SU-DHL-6 (cell line): Measurements from ENCODE around the gene GRM7.

Source experiments
- H2AFZ ChIP-seq: fragments of 200-600 bp; sonication (generic); 2 replicates; pipeline ENCODE4 v1.6.1; 2014; ENCODE audit warnings: low read depth, mild to moderate bottlenecking, moderate library complexity, mixed read lengths, antibody characterized with exemption, low read length; ENCODE audit not compliant: severe bottlenecking
- H3F3A ChIP-seq: fragments of 200-600 bp; shearing (Covaris generic); 2 replicates; pipeline ENCODE4 v1.6.0; 2016; ENCODE audit warnings: antibody characterized with exemption, mild to moderate bottlenecking; ENCODE audit not compliant: insufficient read depth
- H3K27ac ChIP-seq: fragments of 200-600 bp; sonication (generic); 2 replicates; pipeline ENCODE4 v1.5.1; 2016; ENCODE audit warnings: low read depth, mild to moderate bottlenecking, low read length, moderate library complexity, mixed read lengths
- H3K27me3 ChIP-seq: fragments of 200-600 bp; sonication (generic), shearing (Covaris generic); 2 replicates; pipeline ENCODE4 v1.6.0; 2014; ENCODE audit warnings: mild to moderate bottlenecking, low read length
- H3K36me3 ChIP-seq: fragments of 200-600 bp; sonication (generic); 2 replicates; pipeline ENCODE4 v1.6.1; 2014; ENCODE audit warnings: mild to moderate bottlenecking, low read length, mixed read lengths
- H3K4me2 ChIP-seq: fragments of 300-600, 200-600 bp; shearing (Covaris generic), sonication (generic); 2 replicates; pipeline ENCODE4 v1.6.0; 2014; ENCODE audit warnings: low read length, low read depth, mild to moderate bottlenecking; ENCODE audit not compliant: poor library complexity, severe bottlenecking
- H3K4me3 ChIP-seq: fragments of 200-600 bp; sonication (generic); 2 replicates; pipeline ENCODE4 v1.5.1; 2014; ENCODE audit warnings: antibody characterized with exemption, low read length, mild to moderate bottlenecking, mixed read lengths; ENCODE audit not compliant: insufficient read depth, poor library complexity, severe bottlenecking
- H3K79me2 ChIP-seq: fragments of 200-600 bp; sonication (generic); 2 replicates; pipeline ENCODE4 v1.6.1; 2014; ENCODE audit warnings: mild to moderate bottlenecking, low read length, moderate library complexity; ENCODE audit not compliant: insufficient read depth
- H3K9ac ChIP-seq: fragments of 200-600 bp; sonication (generic); 2 replicates; pipeline ENCODE4 v1.7.0; 2014; ENCODE audit warnings: mild to moderate bottlenecking, low read length
- H3K9me2 ChIP-seq: fragments of 200-600 bp; sonication (generic); replicated peaks from 2 replicates; pipeline ENCODE4 v1.6.1; 2014; ENCODE audit warnings: low read length; ENCODE audit not compliant: insufficient read depth
- H3K9me3 ChIP-seq: fragments of 200-600 bp; sonication (generic); 2 replicates; pipeline ENCODE4 v1.6.1; 2014; ENCODE audit warnings: low read length, mixed read lengths; ENCODE audit not compliant: insufficient read depth
- H4K20me1 ChIP-seq: fragments of 200-600 bp; sonication (generic); 2 replicates; pipeline ENCODE4 v1.6.1; 2014; ENCODE audit warnings: low read depth, mild to moderate bottlenecking, antibody characterized with exemption, low read length, moderate library complexity, mixed read lengths
- CTCF ChIP-seq: fragments of 200-600 bp; sonication (generic); IDR thresholded peaks from one replicate; pipeline ENCODE4 v1.5.1; 2017; ENCODE audit warnings: antibody characterized with exemption, mild to moderate bottlenecking, low read length, moderate library complexity; ENCODE audit not compliant: insufficient read depth, poor library complexity, severe bottlenecking
- EZH2phosphoT487 ChIP-seq: fragments of 200-600 bp; sonication (generic), shearing (Covaris generic); conservative IDR thresholded peaks from 2 replicates; pipeline ENCODE4 v1.6.1; 2018; ENCODE audit warnings: mild to moderate bottlenecking, antibody characterized with exemption, low read length, moderate library complexity, mixed read lengths

The GRM7 gene

DNA sequence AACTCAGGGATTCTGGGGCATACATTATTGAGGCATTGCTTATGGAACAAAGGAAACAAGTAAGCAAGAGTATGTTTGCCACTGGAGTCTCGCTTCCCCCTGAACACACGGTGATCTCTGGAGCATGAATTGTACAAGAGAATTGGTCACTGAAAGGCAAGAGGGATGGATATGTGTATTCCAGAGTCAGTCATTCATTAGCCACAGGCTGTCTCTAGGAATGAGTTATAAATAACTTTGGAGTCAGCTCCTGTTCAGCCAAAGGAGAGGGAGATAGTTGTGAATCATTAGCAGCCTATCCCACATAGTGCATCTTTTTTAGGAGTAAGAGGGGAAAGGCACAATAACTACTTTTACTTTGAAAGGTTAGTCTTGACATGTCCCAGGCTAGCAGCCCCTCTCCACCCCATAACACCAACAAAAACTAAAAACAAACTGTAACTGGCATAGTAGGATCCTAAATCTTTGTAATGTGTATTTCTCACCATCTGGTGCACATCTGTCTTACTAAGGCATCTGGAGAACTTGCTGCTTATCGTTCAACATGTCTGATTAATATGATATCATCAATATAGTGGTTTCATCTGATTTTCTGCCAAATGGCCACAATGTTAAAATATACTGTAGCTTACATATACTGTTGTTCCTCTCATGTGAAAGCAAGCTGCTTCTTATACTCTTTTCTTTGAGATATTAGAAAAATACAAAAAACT, 462.2 kb downstream of the GRM7 start:
- Histone ChIP-seq H2AFZ (no peak overlapping the region), H3K27me3 (no peaks in the 10 kb centered on the region), H3K4me2 (no peak overlapping the region), H4K20me1 (no peaks in the 10 kb centered on the region), H3K9me2 (no peaks in the 10 kb centered on the region), H3K9ac (no peak overlapping the region), H3K27ac (no peak overlapping the region), H3K36me3 (no peaks in the 10 kb centered on the region), H3F3A (no peaks in the 10 kb centered on the region), H3K9me3 (no peaks in the 10 kb centered on the region), H3K79me2 (no peaks in the 10 kb centered on the region), H3K4me3 (no peak overlapping the region)
- no peak for TF ChIP-seq CTCF
- no peak for TF ChIP-seq EZH2phosphoT487

- Histone ChIP-seq H3K79me2 (no peaks in the 10 kb centered on the region), H3F3A (no peaks in the 10 kb centered on the region), H3K9me3 (no peaks in the 10 kb centered on the region), H3K4me2 (no peak overlapping the region), H3K27ac (no peak overlapping the region), H3K9ac (no peak overlapping the region), H3K36me3 (no peaks in the 10 kb centered on the region), H3K27me3 (no peaks in the 10 kb centered on the region), H2AFZ (no peak overlapping the region), H3K4me3 (no peak overlapping the region), H3K9me2 (no peaks in the 10 kb centered on the region), H4K20me1 (no peaks in the 10 kb centered on the region)
- TF ChIP-seq CTCF, result no peak
- no peak for TF ChIP-seq EZH2phosphoT487
Measured at GRCh38 chr3:7328339-7328738, 467.4 kb downstream of the GRM7 start.

- Histone ChIP-seq H3K9ac (no peak overlapping the region), H3F3A (no peaks in the 10 kb centered on the region), H3K4me2 (no peak overlapping the region), H3K27me3 (no peaks in the 10 kb centered on the region), H3K79me2 (no peaks in the 10 kb centered on the region), H3K9me3 (no peaks in the 10 kb centered on the region), H4K20me1 (no peaks in the 10 kb centered on the region), H3K9me2 (no peaks in the 10 kb centered on the region), H3K36me3 (no peaks in the 10 kb centered on the region), H2AFZ (no peak overlapping the region), H3K4me3 (no peak overlapping the region), H3K27ac (no peak overlapping the region)
- TF ChIP-seq CTCF (no peak), EZH2phosphoT487 (no peak)
Measured at GRCh38 chr3:7332696-7333095, 471.8 kb downstream of the GRM7 start.
